GM21528 (cell line): ENCODE measurements around the gene PDGFB.

Experiments
- ATAC-seq: cut with Tn5 transposase; IDR thresholded peaks from one replicate; pipeline ENCODE4 v1.9.1; 2021; ENCODE audit warnings: mild to moderate bottlenecking, moderate library complexity; ENCODE audit not compliant: unreplicated experiment, low FRiP score

PDGFB gene

DNA sequence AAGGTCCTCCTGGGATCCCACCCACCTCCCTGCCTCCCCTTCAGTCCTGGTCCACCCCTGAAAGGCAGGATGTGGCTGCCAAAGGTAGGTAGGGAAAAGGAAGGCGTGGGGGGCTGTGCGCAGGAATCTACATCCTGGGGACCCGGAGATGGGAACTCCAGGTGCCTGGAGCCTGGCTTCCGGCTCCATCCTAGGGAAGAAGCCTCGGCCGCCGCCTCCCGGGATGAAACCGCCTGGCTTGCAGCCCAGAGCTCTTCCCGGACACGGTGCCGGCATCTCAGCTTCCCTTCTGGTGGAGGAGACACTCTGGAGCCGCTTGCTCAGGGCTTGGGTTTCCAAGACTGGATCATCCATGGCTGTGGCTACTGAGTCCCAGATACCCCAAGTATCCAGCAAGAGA is 33.3 kb upstream of the PDGFB start:
- ATAC-seq, result no peak

DNA sequence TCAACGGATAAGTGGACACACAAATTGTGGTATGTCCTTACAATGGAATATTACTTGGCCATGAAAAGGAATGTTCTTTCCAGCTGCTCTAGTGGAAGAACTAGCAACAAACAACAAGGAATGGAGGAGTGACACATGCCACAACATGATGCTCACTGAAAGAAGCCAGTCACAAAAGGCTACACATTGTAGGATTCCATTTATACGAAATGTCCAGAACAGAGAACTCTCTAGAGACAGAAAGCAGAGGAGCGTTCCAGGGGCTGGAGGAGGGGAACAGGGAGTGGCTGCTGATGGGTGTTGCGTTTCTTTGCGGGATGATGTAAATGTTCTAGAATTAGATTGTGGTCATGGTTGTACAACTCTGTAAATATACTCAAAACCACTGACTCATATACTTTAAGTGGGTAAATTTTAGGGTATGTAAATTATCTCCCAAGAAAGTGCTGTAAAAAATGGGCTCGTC is 32.4 kb upstream of the PDGFB start:
- ATAC-seq, result no peak

DNA sequence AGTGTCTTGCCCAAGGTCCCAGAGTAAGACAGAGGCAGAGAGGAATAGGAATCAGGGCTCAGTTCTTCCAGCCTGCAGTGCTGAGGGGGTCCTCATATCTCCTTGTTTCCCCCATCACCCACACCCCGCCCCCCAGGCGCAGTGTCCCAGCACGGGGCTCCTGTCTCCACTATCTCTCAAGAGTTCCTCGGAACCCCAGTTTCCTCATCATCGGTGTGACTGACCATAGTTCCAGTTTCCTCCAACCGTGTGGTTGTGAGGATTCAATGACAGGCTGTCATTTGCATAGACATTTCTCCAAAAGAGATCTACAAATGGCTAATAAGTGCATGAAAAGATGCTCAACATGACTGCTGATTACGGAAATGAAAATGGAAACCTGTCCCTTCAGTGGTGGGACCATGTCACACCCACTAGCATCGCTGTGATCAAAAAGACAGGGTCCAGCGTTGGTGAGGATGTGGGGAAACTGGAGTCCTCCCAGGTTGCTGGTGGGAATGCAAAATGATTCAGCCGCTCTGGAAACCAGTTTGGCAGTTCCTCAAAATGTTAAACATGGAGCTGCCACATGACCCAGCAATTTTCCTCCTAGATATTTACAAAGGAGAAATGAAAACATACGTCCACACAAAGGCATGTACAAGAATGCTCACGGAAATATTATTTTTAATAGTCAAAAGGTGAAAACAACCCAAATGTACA is 31.8 kb upstream of the PDGFB start:
- ATAC-seq, result no peak

DNA sequence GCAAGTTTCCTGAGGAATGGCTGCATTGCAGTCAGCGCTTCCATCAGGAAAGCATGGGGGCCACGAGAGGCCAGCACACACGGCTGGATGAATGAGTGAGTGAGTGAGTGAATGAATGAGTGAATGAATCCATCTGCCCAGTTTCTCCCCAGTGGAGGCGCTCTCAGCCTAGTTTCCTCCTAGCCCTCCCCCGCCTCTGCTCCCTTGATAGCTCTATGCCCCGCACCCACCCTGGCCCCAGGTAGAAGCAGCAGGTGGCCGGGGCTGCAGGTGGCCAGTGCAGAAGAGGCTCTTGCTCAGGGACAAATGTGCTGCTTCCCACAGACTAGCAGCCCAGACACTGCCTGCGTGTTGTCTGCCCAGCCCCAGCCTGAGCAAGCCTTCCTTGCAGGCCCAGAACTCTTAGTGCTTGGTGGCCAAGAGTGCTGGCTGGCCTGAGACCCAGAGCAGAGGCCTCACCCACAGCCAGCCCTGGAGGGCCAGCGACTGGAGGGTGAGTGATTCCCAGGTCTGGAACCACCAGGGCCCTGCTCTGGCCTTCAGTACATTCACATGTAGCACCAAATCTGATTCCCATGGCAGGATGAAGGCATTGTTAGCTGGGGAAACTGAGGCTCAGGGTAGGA is 31.1 kb upstream of the PDGFB start:
- no peak for ATAC-seq

DNA sequence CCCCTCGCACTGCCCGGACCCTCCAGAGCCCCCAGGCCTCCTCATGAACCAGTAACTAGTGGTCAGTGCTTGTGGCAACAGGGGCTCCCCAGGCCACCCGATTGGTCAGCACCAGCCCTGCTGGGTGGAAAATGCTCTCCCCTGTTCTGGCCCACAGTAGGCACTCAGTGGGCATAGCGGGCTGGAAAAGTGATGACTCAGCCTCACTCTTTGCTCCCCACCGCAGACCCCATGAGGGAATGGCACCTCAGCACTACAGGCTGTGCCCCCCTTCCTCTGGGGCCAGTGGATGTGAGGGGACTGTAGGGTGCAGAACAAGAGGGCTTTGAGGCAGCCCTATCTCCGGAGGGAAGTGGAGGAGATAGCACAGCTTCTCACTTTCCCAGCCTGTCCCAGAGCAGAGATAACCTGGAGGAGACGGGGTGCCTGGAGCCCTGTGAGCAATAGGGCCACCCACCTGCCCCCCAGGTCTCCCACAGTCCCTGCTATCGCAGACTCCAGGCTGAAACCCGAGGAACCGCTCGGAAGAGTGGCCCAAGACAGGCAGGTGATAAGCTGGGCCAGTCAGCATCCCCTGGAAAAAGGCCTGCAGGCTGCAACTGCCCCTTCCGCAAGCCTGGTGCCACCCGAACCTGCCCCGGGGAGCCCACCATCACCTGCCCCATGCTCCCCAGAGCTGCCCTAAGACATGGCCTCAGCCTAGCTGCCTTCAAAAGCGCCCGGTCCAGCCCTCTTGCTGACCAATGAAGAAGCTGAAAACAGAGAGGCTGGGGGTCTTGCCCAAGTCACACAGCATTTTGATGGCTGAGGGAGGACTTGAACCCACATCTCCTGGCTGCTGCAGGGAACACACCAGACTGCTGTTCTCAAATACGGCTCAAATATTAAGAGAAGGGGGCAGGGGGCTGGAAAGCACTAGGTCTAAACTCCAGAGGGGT is 29.4 kb upstream of the PDGFB start:
- ATAC-seq, result no peak

DNA sequence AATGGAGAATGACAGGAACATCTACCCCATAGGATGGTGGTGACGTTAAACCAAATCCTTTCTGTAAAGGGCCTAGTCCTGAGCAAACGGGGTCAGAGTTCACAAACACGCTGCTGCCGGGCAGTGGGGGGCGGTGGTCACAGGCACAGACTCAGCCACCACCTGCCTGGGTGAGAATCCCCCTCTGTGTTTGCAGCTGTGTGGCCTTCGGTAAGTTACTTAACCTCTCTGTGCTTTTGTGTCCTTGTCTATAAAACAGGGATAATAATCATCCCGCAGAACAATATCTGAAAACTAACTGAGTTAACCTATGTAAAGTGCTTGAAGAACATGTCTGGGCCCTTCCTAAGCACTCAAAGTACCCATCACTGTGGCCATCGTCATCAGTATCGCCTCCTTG is 26.0 kb upstream of the PDGFB start:
- no peak for ATAC-seq

DNA sequence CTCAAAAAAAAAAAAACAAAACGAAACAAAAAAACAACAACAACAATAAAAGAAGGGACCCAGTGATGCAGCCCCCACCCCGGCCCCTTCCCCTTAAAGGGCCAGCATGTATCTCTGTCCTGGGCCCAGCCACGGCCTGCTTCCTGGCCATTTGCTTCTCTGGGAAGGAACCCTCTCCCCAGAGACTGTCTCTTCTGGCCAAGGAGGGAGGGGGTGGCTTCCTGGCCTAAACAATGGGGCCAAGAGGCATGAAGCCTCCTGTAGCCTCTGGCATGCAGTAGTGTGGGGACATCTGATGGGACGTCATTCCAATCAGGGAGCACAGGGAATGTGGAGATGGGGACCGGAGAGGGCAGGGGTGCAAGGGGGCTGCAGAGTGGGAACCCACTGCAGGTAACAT is 25.5 kb upstream of the PDGFB start:
- no peak for ATAC-seq

DNA sequence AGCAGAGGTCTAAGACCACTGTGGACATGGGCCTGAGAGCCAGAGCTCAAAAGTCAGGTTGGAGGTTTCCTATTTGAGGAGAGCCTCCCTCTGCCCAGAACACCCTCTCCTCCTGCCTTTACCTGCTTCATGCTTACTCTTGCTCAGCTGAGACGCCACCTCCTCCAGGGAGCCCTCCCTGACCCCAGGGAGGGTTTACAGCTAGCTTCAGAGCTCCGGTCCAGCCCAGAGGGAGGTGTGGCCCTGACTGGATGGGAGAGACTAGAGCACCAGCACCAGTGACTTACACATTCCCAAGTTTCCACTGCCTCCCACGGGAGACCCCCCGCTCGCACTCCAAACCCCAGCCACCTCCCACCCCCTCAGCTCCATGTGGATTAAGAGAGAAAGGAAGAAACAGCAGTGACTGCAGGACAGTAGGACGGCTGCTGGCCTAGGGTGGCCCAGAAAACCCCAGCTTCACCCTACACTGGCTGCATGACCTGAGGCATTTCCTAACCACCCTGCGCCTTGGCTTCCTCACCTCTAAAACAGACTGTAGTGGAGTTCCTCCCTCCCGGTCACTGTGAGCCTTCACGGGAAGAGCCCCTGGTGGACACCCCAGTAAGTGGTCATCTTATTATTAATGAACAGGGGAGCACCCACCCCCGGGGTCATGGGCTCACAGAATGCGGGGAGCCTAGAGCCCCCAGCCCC is 24.5 kb upstream of the PDGFB start:
- ATAC-seq, result no peak

DNA sequence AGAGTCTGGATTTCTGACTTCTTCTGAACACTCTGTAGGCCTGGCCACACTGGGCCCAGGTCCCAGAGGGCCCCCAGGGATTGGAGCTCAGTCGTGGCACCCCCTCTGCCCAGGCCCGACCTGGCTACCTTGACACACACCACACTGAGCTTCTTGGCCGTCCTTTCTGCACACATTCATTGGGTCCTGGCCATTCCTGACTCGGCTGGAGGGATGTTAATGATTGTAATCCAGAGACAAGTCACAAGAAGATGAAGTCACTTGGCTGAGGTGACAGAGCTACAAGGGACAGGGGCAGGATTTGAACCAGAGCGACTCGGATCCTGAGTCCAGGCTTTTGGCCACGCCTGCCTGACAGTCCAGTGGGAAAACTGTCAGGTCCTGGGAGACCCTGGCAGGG is 23.9 kb upstream of the PDGFB start:
- no peak for ATAC-seq

DNA sequence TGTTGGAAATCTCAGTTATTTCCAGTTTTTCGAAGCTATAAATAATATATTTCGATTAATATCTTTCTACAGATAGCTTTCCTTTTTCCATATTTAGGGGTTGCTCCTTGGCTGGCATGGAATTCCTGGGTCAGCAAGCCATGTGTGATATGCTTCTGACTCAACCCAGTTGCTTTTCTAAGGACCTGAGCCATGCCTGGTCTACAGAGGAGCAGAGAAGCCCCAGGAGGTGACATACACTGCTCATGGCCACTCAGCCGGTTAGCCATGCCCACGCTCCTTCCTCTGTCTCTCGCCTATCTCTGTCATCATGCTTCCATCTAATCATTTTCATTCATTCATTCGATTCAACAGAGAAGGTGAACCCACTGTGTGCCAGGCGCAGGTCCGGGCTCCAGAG is 23.2 kb upstream of the PDGFB start:
- no peak for ATAC-seq

DNA sequence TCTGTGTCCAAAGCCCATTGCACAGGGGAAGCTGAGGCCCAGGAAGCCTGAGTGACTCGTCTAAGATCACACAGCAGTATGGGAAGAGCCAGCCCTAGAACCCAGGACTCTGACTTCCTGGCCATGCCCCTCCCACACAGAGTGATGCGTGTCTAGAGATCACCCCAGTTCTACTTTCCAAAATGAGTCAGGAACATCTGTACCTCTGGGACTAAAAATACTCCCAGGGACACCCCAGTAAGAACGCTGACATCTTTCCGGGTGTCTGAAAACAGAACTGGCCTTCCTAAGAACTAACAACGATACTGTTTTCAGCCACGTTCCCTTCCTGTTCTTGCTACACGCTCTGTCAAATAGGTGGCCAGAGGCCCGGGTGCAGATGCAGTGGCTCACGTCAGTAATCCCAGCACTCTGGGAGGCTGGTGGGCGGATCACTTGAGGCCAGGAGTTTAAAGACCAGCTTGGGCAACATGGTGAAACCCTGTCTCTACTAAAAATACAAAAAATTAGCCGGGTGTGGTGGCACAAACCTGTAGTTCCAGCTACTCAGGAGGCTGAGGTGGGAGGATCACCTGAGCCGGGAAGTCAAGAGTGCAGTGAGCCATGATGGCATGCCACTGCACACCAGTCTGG is 21.7 kb upstream of the PDGFB start:
- ATAC-seq, result peak; percentile 79

DNA sequence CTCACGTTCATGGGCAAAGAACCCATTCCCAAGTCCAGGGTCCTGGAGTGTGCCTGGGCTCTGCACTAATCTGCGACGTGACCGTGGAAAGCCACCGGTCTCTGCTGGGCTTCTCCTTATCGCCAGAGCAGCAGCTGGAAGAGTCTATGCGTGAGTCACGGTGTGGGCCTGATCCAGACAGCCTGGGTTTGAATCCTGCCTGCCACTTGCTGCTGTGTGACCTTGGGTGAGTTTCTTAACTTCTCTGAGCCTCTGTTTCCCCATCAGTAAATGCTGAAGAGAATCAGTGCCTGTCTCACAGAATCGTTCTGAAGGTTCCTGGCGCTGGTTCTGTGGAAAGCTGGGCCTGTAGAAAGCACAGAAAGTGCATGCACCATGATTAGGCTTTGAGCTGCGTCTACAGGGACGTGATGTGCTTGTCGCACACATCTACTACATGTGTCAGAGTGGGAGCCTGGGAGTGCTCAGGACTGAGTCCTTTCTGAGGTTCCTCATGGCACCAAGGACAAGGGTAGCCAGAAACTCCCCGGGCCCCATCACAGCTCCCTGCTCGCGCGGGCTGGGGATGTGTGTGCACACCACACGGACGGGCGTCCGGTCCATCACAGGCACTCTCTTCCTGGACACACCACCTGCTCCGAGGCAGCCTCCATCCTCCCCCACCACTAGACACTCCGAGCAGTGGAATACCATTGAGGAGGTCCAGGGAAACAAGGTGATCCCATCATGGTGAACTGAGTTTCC is 20.5 kb upstream of the PDGFB start:
- ATAC-seq, result no peak

DNA sequence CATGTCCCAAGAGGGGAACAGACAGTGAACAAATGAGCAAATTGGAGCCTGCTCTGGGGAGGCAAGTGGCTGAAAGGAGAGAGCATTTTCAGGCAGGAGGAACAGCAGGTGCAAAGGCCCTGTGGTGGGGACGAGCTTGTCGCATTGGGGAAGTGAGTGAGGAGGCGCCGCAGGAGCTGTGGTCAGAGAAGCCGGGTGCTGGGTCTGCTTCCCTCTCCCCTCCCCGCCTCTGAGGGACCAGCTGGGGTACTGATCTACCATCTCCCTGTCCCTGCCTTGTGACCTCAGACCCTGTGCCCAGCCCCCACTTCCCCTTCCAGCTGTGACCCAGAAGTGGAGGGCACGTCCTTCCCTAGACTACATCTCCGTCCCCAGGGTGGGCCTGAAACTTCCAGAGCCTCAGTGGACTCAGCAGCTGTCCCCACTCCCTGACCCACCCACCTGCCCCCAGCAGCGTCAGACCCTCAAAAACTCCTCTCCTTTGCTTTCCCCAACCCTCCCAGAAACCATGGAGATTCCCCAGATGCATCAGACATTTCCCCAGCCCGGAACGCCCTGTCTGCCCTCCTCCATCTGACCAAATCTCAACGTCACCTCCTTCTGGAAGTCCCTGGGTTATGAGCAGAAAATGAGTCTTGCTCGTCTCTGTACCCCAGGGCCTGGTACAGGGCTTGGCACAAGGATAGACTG is 19.7 kb upstream of the PDGFB start:
- no peak for ATAC-seq

DNA sequence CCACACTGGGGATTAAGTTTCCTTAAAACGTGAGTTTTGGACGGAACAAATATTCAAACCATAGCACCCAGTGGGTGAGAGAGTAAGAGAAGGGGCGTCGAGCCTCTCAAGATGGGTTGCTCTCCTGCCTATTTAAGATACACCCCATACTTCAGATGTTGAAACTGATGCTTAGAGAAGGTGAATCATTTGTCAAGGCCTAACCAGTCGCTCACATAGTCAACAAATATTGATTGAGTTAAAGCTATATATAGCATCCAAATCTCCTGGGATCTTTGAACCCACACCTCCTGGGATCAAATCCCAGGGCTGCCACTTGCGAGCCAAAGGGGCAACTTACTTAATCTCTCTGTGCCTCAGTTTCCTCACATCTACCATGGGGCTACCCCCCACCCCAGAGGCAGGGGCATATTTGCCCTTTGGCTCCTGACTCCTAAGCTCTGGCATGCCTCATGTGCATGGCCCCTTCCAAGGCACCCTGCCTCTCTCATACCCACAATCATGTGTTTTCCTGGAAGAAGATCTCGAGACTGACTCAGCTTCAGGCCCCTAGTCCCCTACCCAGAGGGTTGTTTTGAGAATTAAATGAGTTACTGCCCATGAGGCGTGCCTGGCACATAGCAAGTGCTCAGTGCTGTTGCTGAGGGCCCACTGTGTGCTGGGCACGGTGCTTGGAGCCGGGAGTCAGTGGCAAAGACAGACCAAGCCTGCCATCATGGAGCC is 19.0 kb upstream of the PDGFB start:
- ATAC-seq, result no peak

DNA sequence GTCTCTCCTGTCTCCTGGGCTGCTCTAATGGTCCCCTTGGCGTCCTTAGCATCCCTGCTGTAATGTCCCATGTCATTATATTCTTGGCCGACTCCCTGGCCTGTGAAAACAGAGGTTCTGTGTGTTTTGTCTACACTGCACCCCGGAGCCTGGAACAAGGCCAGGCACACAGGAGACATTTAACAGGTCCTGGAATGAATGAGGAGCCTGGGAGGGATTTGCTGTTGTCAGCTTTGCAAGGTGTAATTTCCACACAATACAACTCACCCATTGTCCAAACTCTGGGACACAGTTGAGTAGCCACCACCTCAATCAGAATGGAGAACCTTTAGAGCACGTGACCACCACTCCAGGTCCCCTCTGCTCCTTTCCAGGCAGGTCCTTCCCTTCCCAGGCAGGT is 14.9 kb upstream of the PDGFB start:
- ATAC-seq, result no peak

DNA sequence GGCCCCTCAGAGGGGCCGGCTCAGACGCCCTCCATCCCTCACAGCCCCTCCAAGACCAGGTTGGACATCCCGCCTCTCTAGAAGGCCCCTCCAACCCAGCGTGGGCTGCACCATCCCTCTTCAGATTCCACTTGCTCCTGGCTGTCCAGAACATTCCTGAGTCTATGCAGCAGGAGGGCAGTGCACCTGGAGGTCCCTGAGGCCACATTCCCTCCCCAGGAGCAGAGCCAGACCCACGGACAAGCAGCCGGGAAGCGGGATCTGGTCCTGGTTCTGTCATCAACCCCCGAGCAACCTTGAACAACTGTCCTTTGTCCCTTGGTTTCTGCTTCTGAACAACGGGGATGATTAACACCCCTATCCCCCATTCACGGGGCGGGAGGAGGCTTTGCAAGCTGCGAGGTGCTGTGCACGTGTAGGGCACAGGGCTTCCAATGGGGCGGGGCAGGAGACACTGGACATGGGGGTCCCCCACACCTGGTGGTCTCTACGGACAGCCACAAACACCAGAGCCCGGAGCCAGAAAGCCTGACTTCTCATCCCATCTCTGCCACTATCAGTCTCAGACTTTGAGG is 13.2 kb upstream of the PDGFB start:
- ATAC-seq, result no peak

DNA sequence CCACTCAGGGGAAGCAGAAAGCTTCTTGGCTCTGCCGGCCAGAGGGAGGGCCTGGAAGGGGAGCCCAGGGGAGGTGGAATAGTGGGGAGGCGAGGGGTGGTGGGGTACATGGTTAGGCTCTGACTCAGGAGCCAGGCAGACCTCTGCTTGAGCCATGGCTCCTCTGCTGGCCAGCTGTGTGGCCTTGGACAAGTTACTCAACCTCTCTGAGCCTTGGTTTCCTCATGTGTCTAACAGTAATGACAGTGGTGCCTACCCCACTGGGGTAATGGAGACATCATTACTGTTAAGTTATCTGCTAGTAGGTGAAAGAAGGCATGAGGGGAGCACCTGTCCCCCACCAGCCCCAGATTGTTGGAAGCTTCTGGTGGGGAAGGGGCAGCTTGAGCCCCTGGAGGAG is 12.2 kb upstream of the PDGFB start:
- ATAC-seq, result no peak

DNA sequence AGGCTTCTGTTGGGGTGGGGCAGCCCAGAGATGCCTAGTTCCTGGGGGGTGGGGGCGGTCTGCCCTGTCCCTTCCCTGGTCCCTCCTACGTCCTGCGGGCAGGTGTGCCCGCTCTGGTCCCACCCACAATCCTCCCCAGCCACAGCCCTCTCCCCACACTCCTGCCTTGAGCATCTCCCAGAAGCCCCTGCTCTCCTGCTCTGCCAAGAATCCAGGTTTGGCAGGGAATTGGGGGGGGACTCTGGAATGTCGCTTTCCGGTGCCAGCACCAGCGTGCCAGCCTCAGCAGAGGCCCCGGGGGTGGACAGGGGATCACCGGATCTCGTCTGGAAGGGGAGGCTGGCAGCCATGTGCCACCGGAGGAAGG is 11.4 kb upstream of the PDGFB start:
- ATAC-seq, result no peak
